ENCODE measurements around the gene MEPCE.

GRCh38 chr7:100390286-100391009, 39.2 kb upstream of the MEPCE start:
- TF ChIP-seq CTCF (conservative IDR thresholded peaks at IDR 0.05; ENCODE audit: low read length), result no peak
- TF ChIP-seq EZH2phosphoT487 (IDR thresholded peaks at IDR 0.05; ENCODE audit: borderline replicate concordance, low read depth, low read length), result no peak

Measured in OCI-LY7 (cell line).